K562 (cell line): Measurements from ENCODE around the gene CORO2A. TPM values are rescaled to one million over a fixed set of nuclear protein-coding genes. Genes with fewer than 3 reads are reported as not detected.

Experiments
- ARHGAP35 ChIP-seq: fragments of 450-650 bp; IDR thresholded peaks from 2 replicates; pipeline ENCODE4 v1.6.1; 2018; ENCODE audit not compliant: partially characterized antibody
- ATF1 ChIP-seq, 2 experiments: fragments of 450-650 bp in 1 of 2; IDR thresholded peaks; 2 replicates each; pipeline ENCODE4 v1.6.1; 2016; ENCODE audit warnings: missing compliant biosample characterization in 1 of 2, missing genetic modification characterization in 1 of 2
- CAMTA2 ChIP-seq: fragments of 250-450 bp; sonication (Bioruptor Pico); conservative IDR thresholded peaks from 2 replicates; pipeline ENCODE4 v1.5.1; 2022
- E2F3 ChIP-seq: fragments of 250-450 bp; sonication (Bioruptor Pico); IDR thresholded peaks from 2 replicates; pipeline ENCODE4 v1.4.0; 2020; ENCODE audit warnings: mild to moderate bottlenecking
- EHMT2 ChIP-seq: fragments of 450-650 bp; IDR thresholded peaks from 2 replicates; pipeline ENCODE4 v1.6.1; 2018; ENCODE audit warnings: antibody characterized with exemption
- EP400 ChIP-seq: fragments of 450-650 bp; IDR thresholded peaks from 2 replicates; pipeline ENCODE4 v1.6.1; 2017; ENCODE audit warnings: antibody characterized with exemption, mild to moderate bottlenecking, moderate library complexity
- ETV1 ChIP-seq: fragments of 450-650 bp; conservative IDR thresholded peaks from 2 replicates; pipeline ENCODE4 v1.6.1; 2016; ENCODE audit warnings: missing genetic modification characterization, control low read depth, low read depth, missing compliant biosample characterization
- EWSR1 ChIP-seq: fragments of 450-650 bp; IDR thresholded peaks from 2 replicates; pipeline ENCODE4 v1.6.1; 2018; ENCODE audit warnings: borderline replicate concordance, mild to moderate bottlenecking, low read depth, moderate library complexity; ENCODE audit not compliant: partially characterized antibody
- HDAC3 ChIP-seq: fragments of 450-650 bp; IDR thresholded peaks from 2 replicates; pipeline ENCODE4 v1.6.1; 2018; ENCODE audit warnings: borderline replicate concordance, mild to moderate bottlenecking, moderate library complexity; ENCODE audit not compliant: partially characterized antibody
- JUND ChIP-seq, 2 experiments: IDR thresholded peaks; 2 replicates in 1 of 2; 3 replicates in 1 of 2; pipeline ENCODE4 v1.6.1; 2011; ENCODE audit warnings: borderline replicate concordance in 2 of 2, low read depth in 2 of 2, low read length in 2 of 2, improper control_type of control experiment in 1 of 2, missing biosample characterization in 1 of 2, missing genetic modification characterization in 1 of 2, missing genetic modification reagents in 1 of 2
- KHSRP ChIP-seq: fragments of 450-650 bp; IDR thresholded peaks from 2 replicates; pipeline ENCODE4 v1.6.1; 2017
- MED1 ChIP-seq: sonication (generic); formaldehyde crosslinking; IDR thresholded peaks from 2 replicates; pipeline ENCODE4 v1.8.1; 2023; ENCODE audit warnings: missing genetic modification reagents, borderline replicate concordance
- PCBP1 ChIP-seq: fragments of 200-400 bp; formaldehyde crosslinking; IDR thresholded peaks from 2 replicates; pipeline ENCODE4 v1.6.1; 2018; ENCODE audit warnings: mild to moderate bottlenecking, low read depth, low read length; ENCODE audit not compliant: poor library complexity, severe bottlenecking
- POLR2AphosphoS2 ChIP-seq: IDR thresholded peaks from 2 replicates; pipeline ENCODE4 v1.6.1; 2012; ENCODE audit warnings: low read length, improper control_type of control experiment
- RBM25 ChIP-seq: fragments of 200-400 bp; formaldehyde crosslinking; IDR thresholded peaks from 2 replicates; pipeline ENCODE4 v1.6.1; 2018; ENCODE audit warnings: low read length, low read depth, moderate library complexity; ENCODE audit not compliant: severe bottlenecking
- SP1 ChIP-seq: sonication (generic); formaldehyde crosslinking; IDR thresholded peaks from 2 replicates; pipeline ENCODE4 v1.8.1; 2022; ENCODE audit warnings: mild to moderate bottlenecking, missing genetic modification reagents
- TAF15 ChIP-seq: fragments of 200-400 bp; formaldehyde crosslinking; IDR thresholded peaks from 2 replicates; pipeline ENCODE4 v1.6.1; 2017; ENCODE audit warnings: mild to moderate bottlenecking, low read depth, low read length, moderate library complexity
- TAF9B ChIP-seq: fragments of 450-650 bp; IDR thresholded peaks from 2 replicates; pipeline ENCODE4 v1.6.1; 2018; ENCODE audit warnings: mild to moderate bottlenecking; ENCODE audit not compliant: partially characterized antibody
- TCFL5 ChIP-seq: fragments of 250-450 bp; sonication (Bioruptor Pico); conservative IDR thresholded peaks from 2 replicates; pipeline ENCODE4 v1.6.1; 2021; ENCODE audit warnings: mild to moderate bottlenecking, moderate library complexity, matching md5 sums
- TEAD1 ChIP-seq, 2 experiments: fragments of 450-650 bp in 1 of 2; sonication (generic) in 1 of 2; formaldehyde crosslinking; IDR thresholded peaks; 2 replicates each; pipeline versions ENCODE4 v1.4.0 to v1.8.0; 2020 to 2022; ENCODE audit warnings: mild to moderate bottlenecking in 2 of 2, missing genetic modification reagents in 1 of 2
- USF1 ChIP-seq: sonication (generic); formaldehyde crosslinking; IDR thresholded peaks from 2 replicates; pipeline ENCODE4 v1.9.0; 2022; ENCODE audit warnings: mild to moderate bottlenecking, missing genetic modification reagents
- ZBTB17 ChIP-seq: fragments of 450-650 bp; formaldehyde crosslinking; IDR thresholded peaks from 2 replicates; pipeline ENCODE4 v1.4.0; 2020; ENCODE audit warnings: mild to moderate bottlenecking
- ZNF175 ChIP-seq: fragments of 200-800 bp; sonication (Bioruptor generic); IDR thresholded peaks from 2 replicates; pipeline ENCODE4 v1.6.1; 2016; ENCODE audit warnings: low read depth, mild to moderate bottlenecking, missing genetic modification characterization, missing compliant biosample characterization
- ZNF197 ChIP-seq: fragments of 200-800 bp; sonication (Bioruptor generic); IDR thresholded peaks from 2 replicates; pipeline ENCODE4 v1.6.1; 2016; ENCODE audit warnings: low read depth, missing genetic modification characterization, missing compliant biosample characterization
- ZNF511 ChIP-seq: sonication (generic); formaldehyde crosslinking; IDR thresholded peaks from 2 replicates; pipeline ENCODE4 v1.8.0; 2022; ENCODE audit warnings: mild to moderate bottlenecking, missing genetic modification reagents
- polyA plus RNA-seq, 8 experiments: library from polyadenylated mRNA; depleted of rRNA in 4 of 8; stranded (reverse) in 5 of 8; unstranded in 3 of 8; fragments of >200 nt; fragmentation: Nextera tagmentation in 2 of 8; fragmentation: Illumina TruSeq in 1 of 8; extraction: Ambion mirVana in 2 of 8; extraction: Trizol in 1 of 8; gene quantifications; 2 replicates each; pipeline versions ENCODE4 v1.2.1 to v1.2.3, GENCODE V29; 2011 to 2014; ENCODE audit warnings: inconsistent platforms in 1 of 8, missing spikeins in 1 of 8
- total RNA-seq, 7 experiments: library from RNA; depleted of rRNA in 6 of 7; stranded (reverse); fragments of >200 nt in 6 of 7; fragmentation: Illumina TruSeq in 2 of 7; extraction: Trizol in 2 of 7; gene quantifications; 2 replicates each; pipeline versions ENCODE4 v1.2.1 to v1.2.3, GENCODE V29; 2011 to 2021; ENCODE audit warnings: low replicate concordance in 1 of 7
- TF ChIP-seq, protein P1 (sequence below): IDR thresholded peaks from 2 replicates; pipeline ENCODE4 v1.6.1; 2016; ENCODE audit warnings: missing genetic modification characterization, missing compliant biosample characterization

The CORO2A gene
- total and polyA plus RNA-seq, 9 of the 15 experiments (the other 6 are each of a cell fraction or from before 2014, with no cell fraction given), result 9.5 to 26.6 (median 18.0) TPM

GRCh38 chr9:98192503-98193335, at the start of gene CORO2A (continued):
- TF ChIP-seq EWSR1 (no peak), RBM25 (no peak), EP400 (peak; percentile 67), ETV1 (tag) (no peak), KHSRP (no peak), EHMT2 (no peak), ATF1 (CRISPR knock-in tag; IDR thresholded peaks at IDR 0.05) (no peak), ATF1 (tag; IDR thresholded peaks at IDR 0.05) (peak; percentile 64), TCFL5 (CRISPR knock-in tag) (no peak), ZNF175 (CRISPR knock-in tag) (no peak), ARHGAP35 (no peak), TAF9B (no peak), CAMTA2 (no peak), ZBTB17 (CRISPR knock-in tag) (no peak), E2F3 (no peak), PCBP1 (no peak), SP1 (CRISPR knock-in tag) (peak; percentile 88), HDAC3 (no peak), MED1 (CRISPR knock-in tag) (no peak), POLR2AphosphoS2 (no peak), TAF15 (no peak), ZNF511 (no peak; the same call in 1 of the 2 replicates), JUND (IDR thresholded peaks at IDR 0.05; ENCODE audit: borderline replicate concordance, low read depth, low read length) (peak; percentile 49), JUND (tag; IDR thresholded peaks at IDR 0.05; ENCODE audit: borderline replicate concordance, low read depth, low read length) (peak; percentile 38; the same call in 2 of the 3 replicates), TEAD1 (CRISPR knock-in tag; IDR thresholded peaks at IDR 0.05) (peak in 1 of 2 experiments; percentile 63; a peak in 1 of 4 replicates), USF1 (peak; percentile 76), ZNF197 (no peak)
- TF ChIP-seq, protein P1, sequence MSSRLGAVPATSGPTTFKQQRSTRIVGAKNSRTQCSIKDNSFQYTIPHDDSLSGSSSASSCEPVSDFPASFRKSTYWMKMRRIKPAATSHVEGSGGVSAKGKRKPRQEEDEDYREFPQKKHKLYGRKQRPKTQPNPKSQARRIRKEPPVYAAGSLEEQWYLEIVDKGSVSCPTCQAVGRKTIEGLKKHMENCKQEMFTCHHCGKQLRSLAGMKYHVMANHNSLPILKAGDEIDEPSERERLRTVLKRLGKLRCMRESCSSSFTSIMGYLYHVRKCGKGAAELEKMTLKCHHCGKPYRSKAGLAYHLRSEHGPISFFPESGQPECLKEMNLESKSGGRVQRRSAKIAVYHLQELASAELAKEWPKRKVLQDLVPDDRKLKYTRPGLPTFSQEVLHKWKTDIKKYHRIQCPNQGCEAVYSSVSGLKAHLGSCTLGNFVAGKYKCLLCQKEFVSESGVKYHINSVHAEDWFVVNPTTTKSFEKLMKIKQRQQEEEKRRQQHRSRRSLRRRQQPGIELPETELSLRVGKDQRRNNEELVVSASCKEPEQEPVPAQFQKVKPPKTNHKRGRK, result no peak
